GM12878 (cell line): ENCODE measurements around the gene MVB12B. TPM values are rescaled to one million over a fixed set of nuclear protein-coding genes. Genes with fewer than 3 reads are reported as not detected.

Experiments used
- ATAC-seq: fragments of 200-7000 bp; cut with Tn5 transposase; 3 replicates; pipeline ENCODE4 v1.9.1; 2020; ENCODE audit warnings: mild to moderate bottlenecking, moderate library complexity
- BruUV-seq: library from RNA; stranded (reverse); fragments of 400-500 nt; replicated peaks from 2 replicates; lab custom pipeline; 2021; lab: Mats Ljungman, UMichigan
- CTCF ChIA-PET: fragments of 300-600 bp; sonication (Branson Sonifier 250); formaldehyde crosslinking; extraction: SDS; loops from one replicate; lab custom pipeline; 2021; ENCODE audit warnings: inconsistent platforms; lab: Yijun Ruan, JAX
- POLR2A ChIA-PET: fragments of 350-600 bp; formaldehyde crosslinking; extraction: SDS; loops from one replicate; lab custom pipeline; 2021; ENCODE audit warnings: inconsistent platforms; lab: Charles Lee
- RAD21 ChIA-PET: fragments of 300-600 bp; sonication (Branson Sonifier 250); formaldehyde crosslinking; loops from one replicate; lab custom pipeline; 2023; ENCODE audit warnings: antibody characterized with exemption; ENCODE audit not compliant: unreplicated experiment; lab: Charles Lee
- SMC1A ChIA-PET: fragments of 300-600 bp; sonication (Branson Sonifier 250); formaldehyde crosslinking; loops from one replicate; lab custom pipeline; 2023; ENCODE audit not compliant: unreplicated experiment, uncharacterized antibody; lab: Charles Lee
- DNase-seq: peaks from one replicate; pipeline ENCODE4 v3.0.0-alpha.2; 2011; ENCODE audit warnings: low read depth, low spot score
- FAIRE-seq: peaks from 3 replicates; lab custom pipeline; 2011; peaks lifted over from hg19 to GRCh38; lab: Jason Lieb, UNC
- H2AFZ ChIP-seq: 2 replicates; pipeline ENCODE4 v1.6.0; 2011; ENCODE audit warnings: low read depth, low read length, control low read depth; ENCODE audit not compliant: control insufficient read depth
- H3K27ac ChIP-seq: 2 replicates; pipeline ENCODE4 v1.5.1; 2011; ENCODE audit warnings: control low read depth; ENCODE audit not compliant: control insufficient read depth, insufficient read depth
- H3K27me3 ChIP-seq, 2 experiments: replicated peaks in 1 of 2; 2 replicates each; pipeline versions ENCODE4 v1.6.0 to v1.6.1; 2011; ENCODE audit warnings: low read length in 1 of 2; ENCODE audit not compliant: control insufficient read depth in 2 of 2, insufficient read depth in 2 of 2
- H3K36me3 ChIP-seq, 2 experiments: 2 replicates each; pipeline ENCODE4 v1.5.1; 2011; ENCODE audit warnings: low read length in 1 of 2; ENCODE audit not compliant: control insufficient read depth in 2 of 2, insufficient read depth in 2 of 2
- H3K4me1 ChIP-seq: 2 replicates; pipeline ENCODE4 v1.6.1; 2011; ENCODE audit warnings: mild to moderate bottlenecking, low read length, moderate library complexity, mixed read lengths; ENCODE audit not compliant: control insufficient read depth, insufficient read depth
- H3K4me2 ChIP-seq: 2 replicates; pipeline ENCODE4 v1.6.0; 2011; ENCODE audit warnings: control low read depth; ENCODE audit not compliant: control insufficient read depth, insufficient read depth
- H3K4me3 ChIP-seq: fragments of 200-600 bp; sonication (generic); 2 replicates; pipeline ENCODE4 v1.5.1; 2016
- H3K79me2 ChIP-seq: 2 replicates; pipeline ENCODE4 v1.6.0; 2011; ENCODE audit warnings: low read length; ENCODE audit not compliant: control insufficient read depth, insufficient read depth
- H3K9ac ChIP-seq: 2 replicates; pipeline ENCODE4 v1.8.0; 2011; ENCODE audit warnings: low read length, control low read depth, mixed read lengths; ENCODE audit not compliant: control insufficient read depth, insufficient read depth
- H3K9me3 ChIP-seq: replicated peaks from 3 replicates; pipeline ENCODE4 v1.5.1; 2011; ENCODE audit warnings: mild to moderate bottlenecking, low read length; ENCODE audit not compliant: control insufficient read depth, insufficient read depth
- H4K20me1 ChIP-seq: 2 replicates; pipeline ENCODE4 v1.6.0; 2011; ENCODE audit not compliant: control insufficient read depth, insufficient read depth
- BCL3 ChIP-seq: IDR thresholded peaks from 2 replicates; pipeline ENCODE4 v1.6.1; 2011; ENCODE audit warnings: borderline replicate concordance, low read depth, mild to moderate bottlenecking, moderate library complexity, low read length; ENCODE audit not compliant: insufficient read depth, poor library complexity, severe bottlenecking
- CBX3 ChIP-seq: fragments of 200-600 bp; sonication (generic); IDR thresholded peaks from 2 replicates; pipeline ENCODE4 v1.6.1; 2016; ENCODE audit warnings: low read depth, borderline replicate concordance
- CBX5 ChIP-seq: sonication (generic); IDR thresholded peaks from 2 replicates; pipeline ENCODE4 v1.6.1; 2016; ENCODE audit warnings: low read depth, moderate library complexity, mild to moderate bottlenecking, inconsistent platforms
- ELK1 ChIP-seq: IDR thresholded peaks from 2 replicates; pipeline ENCODE4 v1.6.1; 2012; ENCODE audit warnings: low read depth, low read length, improper control_type of control experiment
- ESRRA ChIP-seq: IDR thresholded peaks from 2 replicates; pipeline ENCODE4 v1.6.1; 2012; ENCODE audit warnings: mild to moderate bottlenecking, low read length, improper control_type of control experiment
- IKZF2 ChIP-seq, 2 experiments: fragments of 450-650 bp; IDR thresholded peaks; 2 replicates each; pipeline ENCODE4 v1.6.1; 2017; ENCODE audit warnings: mild to moderate bottlenecking in 2 of 2, moderate library complexity in 2 of 2
- NBN ChIP-seq: fragments of 450-650 bp; IDR thresholded peaks from 2 replicates; pipeline ENCODE4 v1.6.1; 2016
- SP1 ChIP-seq: IDR thresholded peaks from one replicate; pipeline ENCODE4 v1.6.1; 2011; ENCODE audit warnings: low read depth, low read length
- SREBF1 ChIP-seq: IDR thresholded peaks from 2 replicates; pipeline ENCODE4 v1.6.1; 2012; ENCODE audit warnings: mild to moderate bottlenecking, low read length
- WRNIP1 ChIP-seq: IDR thresholded peaks from 2 replicates; pipeline ENCODE4 v1.6.1; 2011; ENCODE audit warnings: low read depth, low read length, improper control_type of control experiment, borderline replicate concordance
- WGBS: methylation state at CpG from one replicate; pipeline ENCODE4 v1.1.6; 2016; ENCODE audit warnings: low lambda C conversion rate; ENCODE audit not compliant: insufficient replicate concordance, insufficient coverage; ENCODE audit errors: missing lambda C conversion rate; 5-methylcytosine and 5-hydroxymethylcytosine counted together
- in situ Hi-C: fragments of 300-500 bp; cut with MboI; formaldehyde crosslinking; loops from 9 replicates; pipeline ENCODE4 v1.14.3; 2018; ENCODE audit warnings: mixed read lengths
- intact Hi-C: fragments of 100-400 bp; cut with micrococcal nuclease; formaldehyde crosslinking; loops from one replicate; pipeline ENCODE4 v1.14.2; 2022; ENCODE audit not compliant: unreplicated experiment
- polyA plus RNA-seq, 11 experiments: library from polyadenylated mRNA; depleted of rRNA in 4 of 11; unstranded in 6 of 11; stranded (reverse) in 5 of 11; fragments of >200 nt; fragmentation: Nextera tagmentation in 4 of 11; fragmentation: Illumina TruSeq in 1 of 11; extraction: Ambion mirVana in 4 of 11; extraction: Trizol in 1 of 11; gene quantifications; 1 replicate in 1 of 11; 2 replicates in 10 of 11; pipeline versions ENCODE4 v1.2.1 to v1.2.3, GENCODE V29; 2011 to 2016; ENCODE audit warnings: inconsistent platforms in 2 of 11, missing spikeins in 2 of 11, low read depth in 1 of 11
- total RNA-seq, 4 experiments: library from RNA; depleted of rRNA in 3 of 4; stranded (reverse); fragments of >200 nt in 3 of 4; fragmentation: Illumina TruSeq in 1 of 4; extraction: Trizol in 1 of 4; gene quantifications; 2 replicates each; pipeline versions ENCODE4 v1.2.1 to v1.2.3, GENCODE V29; 2013 to 2021

MVB12B gene
- total and polyA plus RNA-seq, 10 of the 15 experiments (the other 5 are each of a cell fraction or from before 2014, with no cell fraction given) = 0.08 TPM; not detected in 9

- TF ChIP-seq WRNIP1 (no peak), NBN (no peak)
Measured at GRCh38 chr9:126361810-126362238, 35.2 kb downstream of the MVB12B start (continued).

GRCh38 chr9:126363250-126363649 lies 36.6 kb downstream of the MVB12B start:
- Histone ChIP-seq H3K9ac (no peak overlapping the region), H2AFZ (no peak overlapping the region), H3K79me2 (no peaks in the 10 kb centered on the region), H4K20me1 (no peaks in the 10 kb centered on the region), H3K36me3 (no peaks in the 10 kb centered on the region)
- intact Hi-C loops (no loop called here), in situ Hi-C loops (no loop called here)
- no peak for ATAC-seq
- ChIA-PET SMC1A (no interaction called here), POLR2A (no interaction called here), RAD21 (no interaction called here), CTCF (no interaction called here)
- WGBS = 73% methylated on average over 6 of the region's 6 CpGs
- TF ChIP-seq BCL3 = no peak
- no peak for TF ChIP-seq ESRRA
- no peak for TF ChIP-seq CBX3
- no peak for TF ChIP-seq IKZF2 (IDR thresholded peaks at IDR 0.05)
- no peak for TF ChIP-seq ELK1
- TF ChIP-seq SREBF1 = no peak
- TF ChIP-seq SP1 = no peak
- no peak for TF ChIP-seq CBX5
- TF ChIP-seq, all 136 proteins: peak for 0
- no peak for FAIRE-seq
- no peak for DNase-seq
- no peak overlapping the region for H3K4me3 ChIP-seq
- no peak overlapping the region for H3K27ac ChIP-seq
- peaks cover 5% of the 10 kb centered on the region; the same call in 2 of the 3 replicates for H3K9me3 ChIP-seq
- no peaks in the 10 kb centered on the region for H3K27me3 ChIP-seq
- no peaks in the 10 kb centered on the region for H3K4me1 ChIP-seq
- no peak overlapping the region for H3K4me2 ChIP-seq
- no TSS peak for BruUV-seq
